Trophoblast cell (in vitro differentiated cells and primary cell): ENCODE measurements around the gene ZMAT5.

Experiments used
- DNase-seq, 2 donors: peaks; one replicate each; pipeline ENCODE4 v3.0.0-alpha.2; 2016
- H2AFZ ChIP-seq: 2 replicates; pipeline ENCODE4 v1.6.1; 2013; ENCODE audit warnings: low read length, moderate library complexity, mild to moderate bottlenecking; ENCODE audit not compliant: insufficient read depth, poor library complexity
- H2AK5ac ChIP-seq: 2 replicates; pipeline ENCODE4 v1.6.1; 2013; ENCODE audit warnings: mild to moderate bottlenecking, low read length
- H2BK120ac ChIP-seq: 2 replicates; pipeline ENCODE4 v1.6.1; 2013; ENCODE audit warnings: low read length, mild to moderate bottlenecking, moderate library complexity; ENCODE audit not compliant: insufficient read depth, poor library complexity
- H2BK12ac ChIP-seq: 2 replicates; pipeline ENCODE4 v1.6.1; 2013; ENCODE audit warnings: mild to moderate bottlenecking, low read length, moderate library complexity
- H2BK5ac ChIP-seq: 2 replicates; pipeline ENCODE4 v1.6.1; 2013; ENCODE audit warnings: low read length, low read depth, moderate library complexity, mild to moderate bottlenecking; ENCODE audit not compliant: poor library complexity
- H3K14ac ChIP-seq: 2 replicates; pipeline ENCODE4 v1.6.1; 2013; ENCODE audit warnings: mild to moderate bottlenecking, low read length
- H3K18ac ChIP-seq: 2 replicates; pipeline ENCODE4 v1.6.1; 2013; ENCODE audit warnings: mild to moderate bottlenecking, low read length
- H3K23ac ChIP-seq: 2 replicates; pipeline ENCODE4 v1.6.1; 2013; ENCODE audit warnings: low read length
- H3K27ac ChIP-seq: 2 replicates; pipeline ENCODE4 v1.5.1; 2013; ENCODE audit warnings: low read depth, mild to moderate bottlenecking, inconsistent platforms, low read length, moderate library complexity
- H3K27me3 ChIP-seq: 2 replicates; pipeline ENCODE4 v1.6.1; 2013; ENCODE audit warnings: inconsistent platforms, mild to moderate bottlenecking, low read length, moderate library complexity; ENCODE audit not compliant: insufficient read depth
- H3K36me3 ChIP-seq, 2 experiments: 1 replicate in 1 of 2; 2 replicates in 1 of 2; pipeline ENCODE4 v1.6.1; 2013; ENCODE audit warnings: low read length in 2 of 2, mild to moderate bottlenecking in 2 of 2, moderate library complexity in 1 of 2; ENCODE audit not compliant: insufficient read depth in 2 of 2, control insufficient read depth in 1 of 2
- H3K4ac ChIP-seq: 2 replicates; pipeline ENCODE4 v1.6.1; 2013; ENCODE audit warnings: low read depth, mild to moderate bottlenecking, low read length, moderate library complexity
- H3K4me1 ChIP-seq, 2 experiments: 1 replicate in 1 of 2; 2 replicates in 1 of 2; pipeline ENCODE4 v1.6.1; 2013; ENCODE audit warnings: low read length in 2 of 2, mild to moderate bottlenecking in 2 of 2, moderate library complexity in 1 of 2; ENCODE audit not compliant: insufficient read depth in 2 of 2, control insufficient read depth in 1 of 2
- H3K4me2 ChIP-seq: 2 replicates; pipeline ENCODE4 v1.6.1; 2013; ENCODE audit warnings: inconsistent platforms, mild to moderate bottlenecking, low read length, moderate library complexity
- H3K4me3 ChIP-seq: 2 replicates; pipeline ENCODE4 v1.5.1; 2013; ENCODE audit warnings: mild to moderate bottlenecking, low read depth, low read length, inconsistent platforms
- H3K79me1 ChIP-seq: one replicate; pipeline ENCODE4 v1.6.1; 2013; ENCODE audit warnings: low read length
- H3K79me2 ChIP-seq: 2 replicates; pipeline ENCODE4 v1.6.1; 2013; ENCODE audit warnings: low read length, mild to moderate bottlenecking; ENCODE audit not compliant: control insufficient read depth, insufficient read depth, poor library complexity
- H3K9ac ChIP-seq: 2 replicates; pipeline ENCODE4 v1.6.1; 2013; ENCODE audit warnings: mild to moderate bottlenecking, low read length
- H3K9me3 ChIP-seq: 2 replicates; pipeline ENCODE4 v1.6.1; 2013; ENCODE audit warnings: low read depth, mild to moderate bottlenecking, control low read depth, inconsistent platforms, low read length; ENCODE audit not compliant: insufficient read depth
- H4K12ac ChIP-seq: 2 replicates; pipeline ENCODE4 v1.6.1; 2013; ENCODE audit warnings: low read depth, mild to moderate bottlenecking, low read length, moderate library complexity
- H4K8ac ChIP-seq: 2 replicates; pipeline ENCODE4 v1.6.1; 2013; ENCODE audit warnings: low read depth, mild to moderate bottlenecking, low read length, moderate library complexity
- H4K91ac ChIP-seq: one replicate; pipeline ENCODE4 v1.6.1; 2013; ENCODE audit warnings: low read depth, mild to moderate bottlenecking, low read length, moderate library complexity
- WGBS: extraction: QIAGEN DNeasy Blood & Tissue Kit; methylation state at CpG from one replicate; pipeline ENCODE4 v1.1.7; 2013; ENCODE audit warnings: missing lambda C conversion rate; ENCODE audit not compliant: insufficient read length, insufficient coverage; ENCODE audit errors: extremely low coverage; 5-methylcytosine and 5-hydroxymethylcytosine counted together

Gene ZMAT5

DNA sequence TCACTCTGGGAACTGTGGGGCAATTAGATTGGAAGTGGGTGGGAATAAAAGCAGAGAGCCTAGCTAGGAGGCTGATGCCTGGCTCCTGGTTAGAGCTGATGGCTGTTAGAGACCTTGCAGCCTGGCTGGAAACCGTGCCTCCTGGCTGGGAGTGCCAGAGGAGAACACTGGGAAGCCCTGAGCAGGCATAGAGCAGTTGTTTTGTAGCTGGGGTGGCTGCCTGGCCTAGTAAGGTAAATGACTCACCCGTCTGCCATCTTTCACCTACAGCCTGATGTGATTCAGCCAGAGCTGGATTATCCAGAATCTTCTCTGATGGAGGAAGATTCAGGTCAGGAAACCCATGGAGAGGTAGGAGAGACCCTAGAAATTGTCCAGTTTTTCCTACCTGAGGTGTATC is 6.4 kb upstream of the ZMAT5 start:
- Histone ChIP-seq H3K23ac (no peak overlapping the region), H2BK120ac (no peak overlapping the region), H4K8ac (no peak overlapping the region), H3K79me1 (peaks cover 5% of the 10 kb centered on the region), H2AFZ (no peak overlapping the region), H2BK12ac (no peak overlapping the region), H3K14ac (no peak overlapping the region), H3K36me3 (peaks cover 4 to 11% of the 10 kb centered on the region in 2 experiments), H3K27ac (peak overlapping the region; percentile 61), H4K12ac (no peak overlapping the region), H3K79me2 (no peaks in the 10 kb centered on the region), H4K91ac (no peak overlapping the region), H3K4me3 (no peak overlapping the region), H2BK5ac (peak overlapping the region; percentile 45), H3K4ac (no peak overlapping the region), H3K4me1 (peaks cover 1 to 5% of the 10 kb centered on the region in 2 experiments), H3K4me2 (no peak overlapping the region), H3K9me3 (no peaks in the 10 kb centered on the region), H3K18ac (no peak overlapping the region), H2AK5ac (no peak overlapping the region), H3K27me3 (no peaks in the 10 kb centered on the region), H3K9ac (no peak overlapping the region)
- WGBS, result no CpG with 5 or more reads among the region's 2 CpGs
- DNase-seq, result peak; percentile 77 to 80

DNA sequence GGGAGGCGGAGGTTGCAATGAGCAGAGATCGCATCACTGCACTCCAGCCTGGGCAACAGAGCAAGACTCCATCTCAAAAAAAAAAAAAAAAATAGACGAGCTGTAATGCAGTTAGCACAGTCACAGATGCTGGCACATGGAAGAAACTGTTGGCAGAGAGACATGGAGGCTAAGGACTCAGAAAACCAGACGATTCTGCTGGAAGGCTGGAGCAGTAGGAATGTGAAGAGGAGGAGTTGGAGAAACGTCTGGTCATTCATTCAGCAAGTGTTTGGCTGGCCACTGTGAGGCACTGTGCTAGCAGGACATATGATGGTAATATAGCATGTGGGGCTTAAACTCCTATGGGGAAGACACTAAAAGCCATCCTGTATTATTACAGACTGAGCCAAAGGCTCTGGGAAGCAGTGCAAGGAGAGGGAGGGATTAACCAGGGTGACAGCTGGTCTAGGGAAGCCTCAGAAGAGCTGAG is 5.4 kb upstream of the ZMAT5 start:
- Histone ChIP-seq H4K91ac (no peak overlapping the region), H3K14ac (no peak overlapping the region), H3K9ac (no peak overlapping the region), H3K4ac (no peak overlapping the region), H2BK120ac (no peak overlapping the region), H3K23ac (no peak overlapping the region), H2BK5ac (peak overlapping the region; percentile 3), H3K36me3 (peaks cover 4 to 11% of the 10 kb centered on the region in 2 experiments), H3K27ac (no peak overlapping the region), H3K27me3 (no peaks in the 10 kb centered on the region), H3K79me1 (peaks cover 8% of the 10 kb centered on the region), H3K79me2 (peaks cover 8% of the 10 kb centered on the region), H4K12ac (no peak overlapping the region), H3K4me1 (peaks cover 4 to 10% of the 10 kb centered on the region in 2 experiments), H3K18ac (no peak overlapping the region), H2AK5ac (peak overlapping the region; percentile 39), H3K4me3 (no peak overlapping the region), H4K8ac (no peak overlapping the region), H3K9me3 (no peaks in the 10 kb centered on the region), H2BK12ac (peak overlapping the region; percentile 19), H2AFZ (no peak overlapping the region), H3K4me2 (no peak overlapping the region)
- DNase-seq, result peak; percentile 37 to 58
- WGBS, result no CpG with 5 or more reads among the region's 5 CpGs

DNA sequence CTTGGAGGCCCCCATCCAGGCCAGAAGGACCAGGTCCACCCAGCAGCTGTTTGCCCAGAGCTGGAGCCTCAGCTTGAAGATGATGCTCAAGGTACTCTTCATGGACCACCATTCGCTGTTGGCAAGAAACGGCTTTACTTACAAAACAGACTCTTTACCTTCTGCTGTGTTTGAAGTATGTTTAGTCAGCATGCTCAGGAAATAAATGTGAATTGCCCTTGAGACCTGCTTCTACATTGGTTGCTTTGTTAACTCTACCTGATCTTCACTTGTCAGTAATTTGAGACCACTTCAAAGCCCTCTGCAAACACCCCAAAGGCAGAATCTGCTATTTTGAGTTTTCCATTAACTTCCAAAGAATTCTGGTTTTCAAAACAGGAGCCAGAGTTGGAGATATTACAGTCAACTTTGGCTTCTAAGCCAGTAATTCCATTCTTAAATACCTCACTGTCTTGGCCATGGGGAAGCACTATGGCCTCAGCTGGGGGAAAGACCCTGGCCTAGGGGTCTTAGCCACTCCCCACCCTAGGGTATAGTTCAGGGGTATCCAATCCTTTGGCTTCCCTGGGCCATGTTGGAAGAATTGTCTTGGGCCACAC is 3.0 kb upstream of the ZMAT5 start:
- Histone ChIP-seq H3K23ac (no peak overlapping the region), H3K4me1 (peaks cover 6 to 18% of the 10 kb centered on the region in 2 experiments), H3K4me3 (no peak overlapping the region), H3K9ac (no peak overlapping the region), H3K27ac (no peak overlapping the region), H2AK5ac (no peak overlapping the region), H2BK5ac (no peak overlapping the region), H3K4me2 (no peak overlapping the region), H2AFZ (no peak overlapping the region), H3K27me3 (no peaks in the 10 kb centered on the region), H2BK12ac (no peak overlapping the region), H3K9me3 (no peaks in the 10 kb centered on the region), H4K91ac (no peak overlapping the region), H3K79me1 (peaks cover 13% of the 10 kb centered on the region), H2BK120ac (no peak overlapping the region), H3K79me2 (peaks cover 10% of the 10 kb centered on the region), H3K18ac (no peak overlapping the region), H3K4ac (no peak overlapping the region), H4K12ac (no peak overlapping the region), H3K14ac (no peak overlapping the region), H3K36me3 (peaks cover 4 to 11% of the 10 kb centered on the region in 2 experiments), H4K8ac (no peak overlapping the region)
- DNase-seq, result no peak
- WGBS, result no CpG with 5 or more reads among the region's 2 CpGs

DNA sequence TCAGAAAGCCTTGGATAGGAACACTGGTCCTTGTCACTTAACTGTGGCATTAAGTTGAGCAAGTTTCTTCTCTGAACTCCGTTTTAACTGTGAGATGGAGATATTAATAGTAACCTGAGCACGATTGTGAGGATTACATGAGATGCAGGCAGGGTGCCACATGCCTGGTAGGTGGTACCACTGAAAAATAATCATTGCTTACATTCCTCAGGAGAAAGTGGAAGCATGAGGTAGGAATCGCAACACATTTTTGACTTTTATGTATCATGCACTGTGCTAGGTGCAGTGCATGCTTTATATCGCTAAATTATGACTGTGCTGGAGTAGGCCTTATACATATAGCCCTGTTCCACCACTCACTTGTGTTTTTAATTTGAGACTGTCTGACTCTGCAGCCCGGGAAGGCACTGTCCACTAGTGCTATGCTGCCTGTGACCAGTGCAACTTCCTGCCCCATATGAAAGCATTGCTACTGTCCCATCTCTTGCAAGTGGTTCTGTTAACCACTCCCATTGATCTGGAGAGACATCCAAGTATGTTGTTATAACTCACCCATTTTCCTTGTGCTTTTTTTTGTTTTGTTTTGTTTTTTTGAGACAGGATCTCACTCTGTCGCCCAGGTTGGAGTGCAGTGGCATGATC is 1.4 kb upstream of the ZMAT5 start:
- Histone ChIP-seq H4K8ac (no peak overlapping the region), H2BK120ac (no peak overlapping the region), H4K12ac (peak overlapping the region; percentile 67), H3K79me1 (peaks cover 11% of the 10 kb centered on the region), H2AFZ (no peak overlapping the region), H3K27ac (no peak overlapping the region), H3K14ac (peak overlapping the region; percentile 90), H3K4me3 (peak overlapping the region; percentile 99), H2BK12ac (no peak overlapping the region), H3K18ac (no peak overlapping the region), H3K23ac (no peak overlapping the region), H3K36me3 (peaks cover 4 to 11% of the 10 kb centered on the region in 2 experiments), H3K4me2 (peak overlapping the region; percentile 93), H3K4ac (peak overlapping the region; percentile 94), H2AK5ac (no peak overlapping the region), H3K9ac (peak overlapping the region; percentile 98), H2BK5ac (no peak overlapping the region), H3K27me3 (no peaks in the 10 kb centered on the region), H3K79me2 (peaks cover 10% of the 10 kb centered on the region), H3K9me3 (no peaks in the 10 kb centered on the region), H4K91ac (no peak overlapping the region), H3K4me1 (peaks cover 6 to 16% of the 10 kb centered on the region in 2 experiments)
- no peak for DNase-seq
- no CpG with 5 or more reads among the region's 6 CpGs for WGBS
